ENCODE measurements around the gene GPR61. TPM values are rescaled to one million over a fixed set of nuclear protein-coding genes. Genes with fewer than 3 reads are reported as not detected.

The GPR61 gene
- total and polyA plus RNA-seq, 9 of the 15 experiments (the other 6 are each of a cell fraction or from before 2014, with no cell fraction given) = 0.04 to 1.1 (median 0.25) TPM; not detected in 4

- TF ChIP-seq THRA (IDR thresholded peaks at IDR 0.05) = no peak
- TF ChIP-seq TRIM25 (IDR thresholded peaks at IDR 0.05; ENCODE audit: borderline replicate concordance) = no peak
- peak; percentile 97 for TF ChIP-seq CHD2 (IDR thresholded peaks at IDR 0.05; ENCODE audit: low read depth, low read length)
- no peak for TF ChIP-seq FOS (IDR thresholded peaks at IDR 0.05; ENCODE audit: extremely low read depth, insufficient read length)
- peak; percentile 64 for TF ChIP-seq TBP (optimal IDR thresholded peaks at IDR 0.05; ENCODE audit: low read depth, low read length)
- TF ChIP-seq MLX (CRISPR knock-in tag; conservative IDR thresholded peaks at IDR 0.05) = no peak
- no peak for TF ChIP-seq HOMEZ (CRISPR knock-in tag; IDR thresholded peaks at IDR 0.05)
- peak; percentile 68 for TF ChIP-seq ASH1L (IDR thresholded peaks at IDR 0.05; ENCODE audit: borderline replicate concordance, low read depth, partially characterized antibody)
- TF ChIP-seq PRMT5 (CRISPR knock-in tag; IDR thresholded peaks at IDR 0.05) = no peak
- no peak for TF ChIP-seq ZNF24 (IDR thresholded peaks at IDR 0.05)
- TF ChIP-seq IRF1 (CRISPR knock-in tag; IDR thresholded peaks at IDR 0.05; ENCODE audit: borderline replicate concordance) = peak; percentile 33; the same call in 1 of the 2 replicates
- TF ChIP-seq NFRKB (IDR thresholded peaks at IDR 0.05; ENCODE audit: low read depth) = no peak
- TF ChIP-seq NFE2L1 (tag; IDR thresholded peaks at IDR 0.05; ENCODE audit: borderline replicate concordance, low read depth) = no peak
- TF ChIP-seq TCF7 (IDR thresholded peaks at IDR 0.05; ENCODE audit: borderline replicate concordance) = no peak
- no peak for TF ChIP-seq ZNF592 (IDR thresholded peaks at IDR 0.05)
Measured at GRCh38 chr1:109493805-109494539, 45.7 kb upstream of the GPR61 start, which contains the start of gene CYB561D1 (continued).

All from K562 (cell line).